HepG2 (cell line): ENCODE measurements around the gene MYCBPAP. TPM values are rescaled to one million over a fixed set of nuclear protein-coding genes. Genes with fewer than 3 reads are reported as not detected.

Experiments
- ATAC-seq: fragments of 200-7000 bp; cut with Tn5 transposase; 3 replicates; pipeline ENCODE4 v1.9.1; 2020; ENCODE audit warnings: mild to moderate bottlenecking, moderate library complexity
- BruUV-seq: library from RNA; stranded (reverse); fragments of 400-500 nt; replicated peaks from 2 replicates; lab custom pipeline; 2021; lab: Mats Ljungman, UMichigan
- CTCF ChIA-PET: fragments of 300-600 bp; formaldehyde crosslinking; extraction: SDS; loops from one replicate; lab custom pipeline; 2021; ENCODE audit warnings: low total read pairs, inconsistent platforms, low intra/inter-chr PET ratio; lab: Yijun Ruan, JAX
- POLR2A ChIA-PET: fragments of 350-600 bp; sonication (Branson Sonifier 250); formaldehyde crosslinking; loops from one replicate; lab custom pipeline; 2020; ENCODE audit warnings: antibody characterized with exemption, inconsistent platforms; lab: Yijun Ruan, JAX
- DNase-seq: peaks from one replicate; pipeline ENCODE4 v3.0.0-alpha.2; 2015; ENCODE audit warnings: low spot score
- FAIRE-seq: peaks from 3 replicates; lab custom pipeline; 2011; peaks lifted over from hg19 to GRCh38; lab: Jason Lieb, UNC
- H2AFZ ChIP-seq: one replicate; pipeline ENCODE4 v1.6.1; 2011; ENCODE audit warnings: low read length, inconsistent platforms
- H3K27ac ChIP-seq: fragments of 300-600 bp; 3 replicates; pipeline ENCODE4 v1.8.0; 2011; ENCODE audit warnings: mixed run types, mild to moderate bottlenecking, mixed read lengths, low read length, inconsistent platforms; ENCODE audit not compliant: insufficient read depth; ENCODE audit errors: extremely low read length
- H3K27me3 ChIP-seq, 2 experiments: fragments of 200-600 bp in 1 of 2; 2 replicates in 1 of 2; 3 replicates in 1 of 2; pipeline versions ENCODE4 v1.6.0 to v1.8.0; 2011; ENCODE audit warnings: low read length in 2 of 2, mild to moderate bottlenecking in 2 of 2, moderate library complexity in 2 of 2, inconsistent platforms in 1 of 2; ENCODE audit not compliant: insufficient read depth in 2 of 2, control insufficient read depth in 1 of 2
- H3K36me3 ChIP-seq, 2 experiments: fragments of 200-600 bp in 1 of 2; replicated peaks in 1 of 2; 2 replicates in 1 of 2; 3 replicates in 1 of 2; pipeline versions ENCODE4 v1.5.1 to v1.8.0; 2011; ENCODE audit warnings: low read length in 2 of 2, inconsistent platforms in 1 of 2; ENCODE audit not compliant: insufficient read depth in 2 of 2, control insufficient read depth in 1 of 2
- H3K4me1 ChIP-seq: 2 replicates; pipeline ENCODE4 v1.5.1; 2012; ENCODE audit warnings: low read length, inconsistent platforms; ENCODE audit not compliant: insufficient read depth
- H3K4me2 ChIP-seq: 2 replicates; pipeline ENCODE4 v1.6.0; 2011; ENCODE audit warnings: low read depth, low read length, inconsistent platforms
- H3K4me3 ChIP-seq, 3 experiments: fragments of 200-600 bp in 1 of 3; sonication (generic), shearing (Covaris generic) in 1 of 3; replicated peaks in 1 of 3; 2 replicates each; pipeline ENCODE4 v1.5.1; 2011 to 2016; ENCODE audit warnings: low read length in 3 of 3, inconsistent platforms in 2 of 3, low read depth in 2 of 3, mild to moderate bottlenecking in 2 of 3, control low read depth in 1 of 3, mixed read lengths in 1 of 3; ENCODE audit not compliant: insufficient read depth in 1 of 3
- H3K79me2 ChIP-seq: one replicate; pipeline ENCODE4 v1.6.1; 2011; ENCODE audit warnings: low read length, inconsistent platforms; ENCODE audit not compliant: insufficient read depth
- H3K9ac ChIP-seq: 2 replicates; pipeline ENCODE4 v1.6.0; 2011; ENCODE audit warnings: mild to moderate bottlenecking, low read depth, low read length, inconsistent platforms; ENCODE audit not compliant: insufficient read depth
- H3K9me3 ChIP-seq: 2 replicates; pipeline ENCODE4 v1.5.1; 2012; ENCODE audit warnings: mild to moderate bottlenecking, low read length
- H4K20me1 ChIP-seq: 2 replicates; pipeline ENCODE4 v1.6.0; 2011; ENCODE audit warnings: inconsistent platforms, mild to moderate bottlenecking, low read length, moderate library complexity; ENCODE audit not compliant: insufficient read depth
- REXO4 ChIP-seq: sonication (generic); formaldehyde crosslinking; IDR thresholded peaks from 2 replicates; pipeline ENCODE4 v1.8.0; 2022; ENCODE audit warnings: missing genetic modification reagents, mild to moderate bottlenecking, borderline replicate concordance
- ZNF496 ChIP-seq: sonication (generic); formaldehyde crosslinking; IDR thresholded peaks from 2 replicates; pipeline ENCODE4 v1.8.1; 2023; ENCODE audit warnings: mild to moderate bottlenecking, moderate library complexity, missing genetic modification reagents; ENCODE audit not compliant: insufficient replicate concordance
- WGBS: methylation state at CpG from one replicate; pipeline ENCODE4 v1.1.6; 2017; ENCODE audit warnings: low lambda C conversion rate; 5-methylcytosine and 5-hydroxymethylcytosine counted together
- in situ Hi-C: cut with HindIII; loops from 2 replicates; pipeline ENCODE4 v1.10.0; 2017; ENCODE audit warnings: low pct_unique_long_range_greater_than_20kb; ENCODE audit not compliant: extremely low pct_ligation_motif_present
- intact Hi-C: fragments of 100-400 bp; cut with micrococcal nuclease; formaldehyde crosslinking; loops from one replicate; pipeline ENCODE4 v1.10.0; 2022; ENCODE audit not compliant: unreplicated experiment
- polyA plus RNA-seq, 8 experiments: library from polyadenylated mRNA; depleted of rRNA in 3 of 8; stranded (reverse) in 7 of 8; unstranded in 1 of 8; fragments of >200 nt; fragmentation: Illumina TruSeq in 4 of 8; extraction: Trizol in 4 of 8; gene quantifications; 2 replicates each; pipeline versions ENCODE4 v1.2.1 to v1.2.3, GENCODE V29; 2011 to 2016; ENCODE audit warnings: low read depth in 4 of 8, missing spikeins in 1 of 8, mixed read lengths in 1 of 8; ENCODE audit not compliant: insufficient read depth in 1 of 8
- total RNA-seq, 5 experiments: library from RNA; depleted of rRNA; stranded (reverse); fragments of >200 nt; fragmentation: Illumina TruSeq; extraction: Trizol; gene quantifications; 2 replicates each; pipeline ENCODE4 v1.2.3, GENCODE V29; 2016; ENCODE audit warnings: low read depth in 1 of 5
- TF ChIP-seq, protein P1 (sequence below): sonication (generic); formaldehyde crosslinking; IDR thresholded peaks from 2 replicates; pipeline ENCODE4 v1.4.0; 2020; ENCODE audit warnings: mild to moderate bottlenecking, missing genetic modification reagents
- TF ChIP-seq, protein P2 (sequence below): sonication (generic); formaldehyde crosslinking; IDR thresholded peaks from 2 replicates; pipeline ENCODE4 v1.5.0; 2020; ENCODE audit warnings: mild to moderate bottlenecking, missing genetic modification reagents

MYCBPAP gene
- total and polyA plus RNA-seq, 2 of the 13 experiments (the other 11 are each of a cell fraction or from before 2014, with no cell fraction given) = 0.22 to 0.24 TPM

DNA sequence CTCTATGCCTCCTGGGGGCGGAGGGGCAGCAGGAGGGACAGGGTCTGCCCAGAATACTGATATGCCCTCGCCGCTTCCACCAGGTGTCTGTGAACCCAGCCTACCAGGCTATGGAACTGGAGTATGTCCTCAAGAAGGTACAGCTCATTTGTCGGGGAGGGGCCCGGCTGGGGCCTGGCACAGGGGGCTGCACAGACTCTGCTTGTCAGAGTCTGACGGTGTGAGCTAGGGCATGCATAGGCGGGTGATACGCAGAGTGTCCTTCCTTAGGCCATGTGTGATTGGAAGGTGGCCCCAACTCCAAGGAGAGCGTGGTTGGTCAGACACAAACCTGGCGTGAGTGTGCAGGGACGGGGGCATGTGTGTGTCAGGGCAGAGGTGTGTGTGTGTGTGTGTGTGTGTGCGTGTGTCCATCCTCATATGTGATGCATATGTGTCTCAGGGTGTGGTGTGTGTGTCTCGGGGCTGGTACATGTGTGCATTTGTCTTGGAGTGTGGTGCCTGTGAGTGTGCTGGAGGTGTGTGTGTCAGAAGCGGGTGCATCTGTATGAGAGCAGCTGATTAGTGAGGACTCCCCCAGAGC, 46.6 kb upstream of the MYCBPAP start (continued):
- TF ChIP-seq ZNF496 = no peak

DNA sequence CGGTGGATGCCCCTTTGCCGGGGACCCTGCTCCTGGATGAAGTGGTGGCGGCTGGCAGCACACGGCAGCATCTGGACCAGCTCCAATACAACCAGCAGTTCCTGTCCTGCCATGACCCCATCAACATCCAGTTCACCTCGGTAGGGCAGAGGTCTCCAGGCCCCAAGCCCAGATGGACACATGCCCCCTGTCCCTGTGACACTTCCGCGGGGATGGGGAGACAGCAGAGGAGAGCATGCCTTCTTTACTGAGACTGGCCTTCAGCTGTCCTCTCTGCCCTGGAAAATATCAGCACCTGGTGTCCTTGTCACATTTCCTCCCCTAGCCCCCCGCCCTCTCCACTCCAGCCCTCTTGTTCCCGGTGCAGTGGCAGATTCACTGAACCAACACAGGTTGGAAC, 45.8 kb upstream of the MYCBPAP start:
- POLR2A ChIA-PET = no interaction called here
- Histone ChIP-seq H3K79me2 (no peaks in the 10 kb centered on the region), H3K9me3 (no peaks in the 10 kb centered on the region), H3K27ac (no peak overlapping the region), H3K27me3 (no peaks in the 10 kb centered on the region), H4K20me1 (no peaks in the 10 kb centered on the region; the same call in 1 of the 2 replicates), H3K4me3 (no peak overlapping the region), H3K9ac (no peak overlapping the region), H3K4me2 (no peak overlapping the region), H3K4me1 (peaks cover 24% of the 10 kb centered on the region), H3K36me3 (peaks cover 5 to 18% of the 10 kb centered on the region in 2 experiments; a peak in 4 of 5 replicates), H2AFZ (no peak overlapping the region)
- intact Hi-C loops (no loop called here), in situ Hi-C loops (no loop called here)
- FAIRE-seq = no peak
- DNase-seq = no peak
- CTCF ChIA-PET = no interaction called here
- TF ChIP-seq, protein P1, sequence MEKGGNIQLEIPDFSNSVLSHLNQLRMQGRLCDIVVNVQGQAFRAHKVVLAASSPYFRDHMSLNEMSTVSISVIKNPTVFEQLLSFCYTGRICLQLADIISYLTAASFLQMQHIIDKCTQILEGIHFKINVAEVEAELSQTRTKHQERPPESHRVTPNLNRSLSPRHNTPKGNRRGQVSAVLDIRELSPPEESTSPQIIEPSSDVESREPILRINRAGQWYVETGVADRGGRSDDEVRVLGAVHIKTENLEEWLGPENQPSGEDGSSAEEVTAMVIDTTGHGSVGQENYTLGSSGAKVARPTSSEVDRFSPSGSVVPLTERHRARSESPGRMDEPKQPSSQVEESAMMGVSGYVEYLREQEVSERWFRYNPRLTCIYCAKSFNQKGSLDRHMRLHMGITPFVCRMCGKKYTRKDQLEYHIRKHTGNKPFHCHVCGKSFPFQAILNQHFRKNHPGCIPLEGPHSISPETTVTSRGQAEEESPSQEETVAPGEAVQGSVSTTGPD (CRISPR knock-in tag) = no peak
- no peak for TF ChIP-seq REXO4 (CRISPR knock-in tag)
- TF ChIP-seq, protein P2, sequence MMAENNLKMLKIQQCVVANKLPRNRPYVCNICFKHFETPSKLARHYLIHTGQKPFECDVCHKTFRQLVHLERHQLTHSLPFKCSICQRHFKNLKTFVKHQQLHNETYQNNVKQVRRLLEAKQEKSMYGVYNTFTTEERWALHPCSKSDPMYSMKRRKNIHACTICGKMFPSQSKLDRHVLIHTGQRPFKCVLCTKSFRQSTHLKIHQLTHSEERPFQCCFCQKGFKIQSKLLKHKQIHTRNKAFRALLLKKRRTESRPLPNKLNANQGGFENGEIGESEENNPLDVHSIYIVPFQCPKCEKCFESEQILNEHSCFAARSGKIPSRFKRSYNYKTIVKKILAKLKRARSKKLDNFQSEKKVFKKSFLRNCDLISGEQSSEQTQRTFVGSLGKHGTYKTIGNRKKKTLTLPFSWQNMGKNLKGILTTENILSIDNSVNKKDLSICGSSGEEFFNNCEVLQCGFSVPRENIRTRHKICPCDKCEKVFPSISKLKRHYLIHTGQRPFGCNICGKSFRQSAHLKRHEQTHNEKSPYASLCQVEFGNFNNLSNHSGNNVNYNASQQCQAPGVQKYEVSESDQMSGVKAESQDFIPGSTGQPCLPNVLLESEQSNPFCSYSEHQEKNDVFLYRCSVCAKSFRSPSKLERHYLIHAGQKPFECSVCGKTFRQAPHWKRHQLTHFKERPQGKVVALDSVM = no peak
- WGBS = 93% methylated on average over 9 of the region's 9 CpGs
- no peak for ATAC-seq
- no TSS peak for BruUV-seq
